Posterior vena cava (tissue), 2 donors: Measurements from ENCODE around the gene SNAI1. TPM values are rescaled to one million over a fixed set of nuclear protein-coding genes. Genes with fewer than 3 reads are reported as not detected.
"Not testable (repeated sequence)": the region's sequence is repeated elsewhere in the genome, so short reads cannot be mapped to it uniquely, and the experiment has no call there.

Experiments
- DNase-seq: peaks from one replicate; pipeline ENCODE4 v3.0.0-alpha.2; 2020; ENCODE audit warnings: low spot score
- intact Hi-C, 2 donors: fragments of 100-400 bp; cut with DNase I; formaldehyde crosslinking; loops; one replicate each; pipeline versions ENCODE4 v1.14.1 to v1.14.2; 2022 to 2023
- long read RNA-seq, 2 donors: library from polyadenylated mRNA; unstranded; transcript quantifications; one replicate each; pipeline ENCODE4 v2.0.0, GENCODE V29; 2020 to 2021
- total RNA-seq, 2 donors: library from RNA; stranded (reverse); fragmentation: NEBNext Ultra II Directional; extraction: Animal tissue kit (Norgen Biotek cat#: 25700); gene quantifications; one replicate each; pipeline ENCODE4 v1.2.1, GENCODE V29; 2021
- donor health status: DM: yes; HTN: yes; CAD: no.
- donor health status: DM: yes; HTN: yes; CAD: no.

The SNAI1 gene
- 1 to 10 TPM; 8.6 to 8.9 TPM for total RNA-seq
- long read RNA-seq, donor 1, partial matches to known transcripts, result 1 of 1 reads
- long read RNA-seq, donor 1, other reads (novel, unspliced or antisense), result 0 of 1 reads
- long read RNA-seq, donor 2, partial matches to known transcripts, result 0 of 3 reads
- long read RNA-seq, donor 2, other reads (novel, unspliced or antisense), result 2 of 3 reads

- peak; percentile 92 for DNase-seq
- intact Hi-C loops, result loop anchor here (5.0 to 10.0 kb wide), 3 partner anchors 45 to 192 kb away; no protein-coding TSS in a partner anchor
Measured at GRCh38 chr20:49982346-49983122, at the start of gene SNAI1. TSS of gene SNAI1 (plus strand) at chr20:49982980. CDS start at chr20:49983060, 80 bp downstream.

GRCh38 chr20:49935746-49936152 lies 47.0 kb upstream of the SNAI1 start:
- no peak for DNase-seq
- intact Hi-C loops, result no loop called here

GRCh38 chr20:49936153-49937026 lies 46.4 kb upstream of the SNAI1 start, which contains the start of gene RNF114:
TSS of gene RNF114 (plus strand) at chr20:49936397. CDS start at chr20:49936413, 16 bp downstream.
- intact Hi-C loops, result no loop called here
- DNase-seq, result peak; percentile 98

- DNase-seq, result peak; percentile 76
- intact Hi-C loops, result no loop called here
Measured at GRCh38 chr20:49937027-49937929, 45.5 kb upstream of the SNAI1 start.

- peak; percentile 85 for DNase-seq
- intact Hi-C loops, result no loop called here
Measured at GRCh38 chr20:49938173-49939163, 44.3 kb upstream of the SNAI1 start.

GRCh38 chr20:49941456-49941855 lies 41.3 kb upstream of the SNAI1 start:
- intact Hi-C loops, result no loop called here
- peak; percentile 31 for DNase-seq

- DNase-seq, result no peak
- intact Hi-C loops, result no loop called here
Measured at GRCh38 chr20:49942303-49942702, 40.5 kb upstream of the SNAI1 start.

- DNase-seq, result no peak
- intact Hi-C loops, result no loop called here
Measured at GRCh38 chr20:49942942-49943341, 39.8 kb upstream of the SNAI1 start.

GRCh38 chr20:49945306-49945700 lies 37.5 kb upstream of the SNAI1 start:
- DNase-seq, result no peak
- intact Hi-C loops, result no loop called here

- DNase-seq, result peak; percentile 23
- intact Hi-C loops, result no loop called here
Measured at GRCh38 chr20:49945701-49946477, 36.9 kb upstream of the SNAI1 start.

- DNase-seq, result no peak
- intact Hi-C loops, result no loop called here
Measured at GRCh38 chr20:49948178-49948577, 34.6 kb upstream of the SNAI1 start.

- DNase-seq, result peak; percentile 64
Measured at GRCh38 chr20:49948809-49949507, 33.8 kb upstream of the SNAI1 start.

GRCh38 chr20:49951151-49951550 lies 31.6 kb upstream of the SNAI1 start:
- no peak for DNase-seq
- intact Hi-C loops, result no loop called here

More at GRCh38 chr20:49948809-49949507, 33.8 kb upstream of the SNAI1 start:
- intact Hi-C loops, result no loop called here

GRCh38 chr20:49955167-49955566 lies 27.6 kb upstream of the SNAI1 start:
- intact Hi-C loops, result no loop called here
- DNase-seq, result peak; percentile 47

GRCh38 chr20:49955830-49956396 lies 26.9 kb upstream of the SNAI1 start:
- DNase-seq, intact Hi-C loops: not testable (repeated sequence)

GRCh38 chr20:49956689-49957088 lies 26.1 kb upstream of the SNAI1 start:
- intact Hi-C loops, result no loop called here
- peak; percentile 62 for DNase-seq
